ENCODE measurements around the gene BDH1.
"Not testable (repeated sequence)": the region's sequence is repeated elsewhere in the genome, so short reads cannot be mapped to it uniquely, and the experiment has no call there.

The BDH1 gene, protein sequence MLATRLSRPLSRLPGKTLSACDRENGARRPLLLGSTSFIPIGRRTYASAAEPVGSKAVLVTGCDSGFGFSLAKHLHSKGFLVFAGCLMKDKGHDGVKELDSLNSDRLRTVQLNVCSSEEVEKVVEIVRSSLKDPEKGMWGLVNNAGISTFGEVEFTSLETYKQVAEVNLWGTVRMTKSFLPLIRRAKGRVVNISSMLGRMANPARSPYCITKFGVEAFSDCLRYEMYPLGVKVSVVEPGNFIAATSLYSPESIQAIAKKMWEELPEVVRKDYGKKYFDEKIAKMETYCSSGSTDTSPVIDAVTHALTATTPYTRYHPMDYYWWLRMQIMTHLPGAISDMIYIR

GRCh38 chr3:197555281-197556261 lies at the start of gene BDH1:
Gene BDH1 (minus strand): TSS chr3:197555968. CDS start chr3:197546443, 9,525 bp downstream.
- peak in 33 of 51 donors; percentile 13 to 78 (median 46) for DNase-seq

DNA sequence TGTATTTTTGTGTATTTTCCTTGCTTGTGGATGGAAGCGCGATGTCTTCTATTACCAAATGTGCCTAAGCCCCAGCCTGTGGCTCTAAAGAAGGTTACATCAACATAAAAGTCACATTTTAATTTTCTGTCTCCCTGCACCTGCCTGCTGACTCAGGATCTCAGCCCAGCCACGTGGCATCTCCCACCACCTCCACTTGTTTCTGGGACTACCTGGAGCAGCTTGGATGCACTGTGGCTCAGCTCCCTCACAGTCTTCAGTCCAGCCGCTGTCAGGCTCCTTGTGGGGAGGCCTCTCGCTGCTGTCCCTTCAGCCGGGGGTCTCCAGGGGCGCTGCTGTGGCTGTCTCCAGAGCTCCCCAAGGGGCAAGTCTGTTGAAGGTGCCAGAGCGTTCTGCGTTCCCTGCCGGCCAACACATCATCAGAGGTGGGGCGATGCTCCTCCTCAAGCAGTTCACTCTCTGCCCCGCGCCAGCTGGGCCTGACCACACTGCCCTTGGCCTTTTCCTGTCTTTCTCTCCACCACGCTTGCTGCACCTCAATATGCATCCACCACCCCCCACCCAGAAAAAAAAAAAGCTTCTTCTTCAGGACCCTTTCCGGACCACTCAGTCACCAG lies 47.7 kb upstream of the BDH1 start:
- no peak for DNase-seq

DNA sequence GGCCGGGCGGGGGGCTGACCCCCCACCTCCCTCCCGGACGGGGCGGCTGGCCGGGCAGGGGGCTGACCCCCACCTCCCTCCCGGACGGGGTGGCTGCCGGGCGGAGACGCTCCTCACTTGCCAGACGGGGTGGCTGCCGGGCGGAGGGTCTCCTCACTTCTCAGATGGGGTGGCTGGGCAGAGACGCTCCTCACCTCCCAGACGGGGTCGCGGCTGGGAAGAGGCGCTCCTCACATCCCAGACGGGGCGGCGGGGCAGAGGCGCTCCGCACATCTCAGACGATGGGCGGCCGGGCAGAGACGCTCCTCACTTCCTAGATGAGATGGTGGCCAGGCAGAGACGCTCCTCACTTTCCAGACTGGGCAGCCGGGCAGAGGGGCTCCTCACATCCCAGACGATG lies 46.6 kb upstream of the BDH1 start:
- DNase-seq, result not testable (repeated sequence)

GRCh38 chr3:197601566-197601840 lies 45.7 kb upstream of the BDH1 start:
- not testable (repeated sequence) for DNase-seq

- DNase-seq, result no peak
Observed at GRCh38 chr3:197600796-197601565, 45.2 kb upstream of the BDH1 start.

DNA sequence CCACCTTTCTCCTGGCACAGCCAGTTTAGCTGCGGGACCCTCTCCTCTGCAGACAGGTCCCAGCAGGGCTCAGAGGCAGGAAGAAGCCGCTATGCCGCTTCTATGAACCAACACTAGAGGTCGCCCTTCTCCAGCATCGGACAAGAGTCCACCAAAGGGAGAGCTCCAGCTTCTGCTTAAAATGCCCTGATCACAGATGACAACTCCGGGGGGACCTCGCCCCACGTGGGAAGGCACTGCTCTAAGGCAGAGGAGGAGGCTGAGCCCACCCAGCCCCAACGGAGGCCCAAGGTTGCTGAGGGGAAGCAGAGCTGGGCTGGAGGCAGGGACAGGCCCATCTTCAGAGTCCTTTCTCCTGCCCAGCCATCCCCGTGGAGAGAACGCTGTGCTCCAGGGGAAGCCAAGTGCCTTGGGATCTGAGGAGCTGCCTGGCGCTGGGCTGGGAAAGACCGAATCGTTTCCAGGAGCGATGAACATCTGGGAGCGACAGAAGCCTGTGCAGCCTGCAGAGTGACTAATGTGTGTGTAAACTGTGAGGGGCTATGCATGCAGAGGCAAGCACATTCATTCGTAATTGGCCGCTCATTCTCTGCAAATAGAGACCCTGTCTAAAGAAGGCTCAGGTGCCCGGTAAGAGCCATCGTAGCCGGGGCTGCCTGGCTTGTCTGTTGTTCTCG lies 43.5 kb upstream of the BDH1 start:
- no peak for DNase-seq

GRCh38 chr3:197598404-197598980 lies 42.7 kb upstream of the BDH1 start:
- DNase-seq, result no peak

- no peak for DNase-seq
Observed at GRCh38 chr3:197597335-197597734, 41.6 kb upstream of the BDH1 start.

GRCh38 chr3:197595470-197596185 lies 39.9 kb upstream of the BDH1 start:
- DNase-seq, result peak in 9 of 51 donors; percentile 10 to 61 (median 21)

GRCh38 chr3:197593046-197593380 lies 37.2 kb upstream of the BDH1 start:
- DNase-seq, result no peak

GRCh38 chr3:197592361-197593045 lies 36.7 kb upstream of the BDH1 start:
- no peak for DNase-seq

DNA sequence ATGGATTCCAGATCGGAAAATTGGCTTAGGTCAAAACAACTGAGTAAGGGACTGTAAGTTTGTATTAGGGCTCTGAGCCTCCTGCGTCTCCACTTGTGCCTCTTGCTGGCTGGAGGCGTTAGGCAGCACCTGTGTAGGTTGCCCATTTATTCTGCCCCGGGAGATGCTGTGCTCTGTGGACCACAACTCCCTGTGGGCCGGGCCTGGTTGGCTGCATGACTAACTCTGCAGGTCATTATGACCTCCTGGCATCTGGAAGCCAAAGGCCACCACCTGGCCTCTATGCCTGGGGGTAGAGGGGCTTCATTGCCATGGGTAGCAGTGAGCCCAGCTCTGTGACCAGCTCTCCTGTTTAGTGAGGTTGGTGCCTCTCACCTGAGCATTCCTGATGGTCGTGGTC lies 36.0 kb upstream of the BDH1 start:
- no peak for DNase-seq

DNA sequence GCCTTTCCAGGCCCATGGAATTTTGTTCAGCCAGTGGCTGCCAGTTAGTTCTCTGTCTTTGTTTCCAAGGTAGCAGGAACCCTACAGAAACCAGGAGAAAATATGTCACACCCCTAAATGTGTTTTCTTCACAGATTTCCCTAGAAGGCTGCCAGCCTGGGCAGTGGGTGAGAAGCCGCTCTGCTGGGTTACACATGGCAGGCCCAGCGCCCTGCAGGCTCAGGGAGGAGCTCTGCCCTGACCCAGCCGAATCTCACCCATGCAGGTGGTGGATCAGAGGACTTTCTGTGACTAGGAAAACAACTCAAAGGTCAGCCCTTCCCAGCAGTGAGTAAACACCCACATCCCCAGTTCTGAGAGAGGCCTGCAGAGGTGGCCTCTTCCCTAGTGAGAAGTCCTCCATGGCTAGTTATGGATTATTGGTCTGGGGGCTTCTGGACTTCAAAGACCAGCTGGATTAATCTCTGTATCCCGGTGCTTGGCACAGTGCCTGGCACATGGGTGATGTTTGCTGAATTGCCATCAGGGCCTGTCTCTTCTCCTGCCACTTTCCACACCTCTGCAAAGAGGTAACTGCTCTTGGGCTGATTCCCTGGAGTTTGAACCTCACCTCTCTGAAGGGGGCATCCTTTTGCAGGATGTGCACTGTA lies 34.7 kb upstream of the BDH1 start:
- DNase-seq, result peak in 3 of 51 donors; percentile 17 to 38 (median 27)

- DNase-seq, result no peak
Observed at GRCh38 chr3:197589545-197589944, 33.8 kb upstream of the BDH1 start.

DNA sequence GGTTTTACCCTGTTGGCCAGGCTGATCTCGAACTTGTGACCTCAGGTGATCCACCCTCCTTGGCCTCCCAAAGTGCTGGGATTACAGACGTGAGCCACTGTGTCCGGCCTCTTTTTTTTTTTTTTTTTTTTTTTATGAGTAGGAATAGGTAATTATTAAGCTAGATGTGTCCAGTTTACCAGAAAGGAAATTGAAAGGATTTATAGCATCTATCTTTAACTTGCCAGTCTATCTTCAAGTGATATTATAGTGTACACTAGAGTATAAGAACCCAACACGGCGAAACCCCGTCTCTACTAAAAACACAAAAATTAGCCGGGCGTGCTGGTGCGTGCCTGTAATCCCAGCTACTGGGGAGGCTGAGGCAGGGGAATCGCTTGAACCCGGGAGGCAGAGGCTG lies 31.0 kb upstream of the BDH1 start:
- not testable (repeated sequence) for DNase-seq

DNA sequence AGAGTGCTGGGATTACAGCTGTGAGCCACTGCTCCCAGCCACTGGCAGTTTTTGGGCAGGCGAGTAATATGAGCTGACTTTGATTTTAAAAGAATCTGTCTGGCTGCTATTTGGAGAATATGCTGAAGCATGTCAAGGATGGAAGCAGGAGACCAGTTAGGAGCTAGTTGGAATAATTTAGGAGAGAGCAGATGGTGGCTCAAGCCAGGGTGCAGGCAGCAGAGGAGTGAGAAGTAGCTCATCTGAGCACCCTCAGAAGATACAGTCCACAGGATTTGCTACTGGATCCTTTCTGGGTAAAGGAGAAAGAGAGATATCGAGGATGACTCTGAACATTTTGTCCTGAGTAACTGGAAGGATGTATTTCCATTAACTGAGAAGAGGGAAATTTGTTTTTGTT lies 30.4 kb upstream of the BDH1 start:
- no peak for DNase-seq

DNA sequence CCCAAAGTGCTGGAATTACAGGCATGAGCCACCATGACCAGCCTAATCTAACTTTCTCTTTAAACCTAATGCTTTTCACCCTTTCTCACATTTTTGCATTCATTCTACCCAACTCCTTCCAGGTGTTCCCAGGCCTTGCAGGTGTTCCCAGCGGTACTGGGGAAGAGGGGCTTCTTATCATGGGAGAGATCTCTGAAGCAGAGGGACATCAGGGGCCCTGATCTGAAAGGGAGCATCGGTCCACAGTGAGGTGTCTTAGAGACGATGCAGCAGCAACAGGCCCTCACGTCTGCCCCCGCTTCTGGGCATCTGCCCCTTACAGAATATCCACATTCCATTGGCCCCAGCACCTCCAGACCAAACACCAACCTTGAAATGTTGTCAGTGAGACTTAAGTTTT lies 29.0 kb upstream of the BDH1 start:
- DNase-seq, result no peak

DNA sequence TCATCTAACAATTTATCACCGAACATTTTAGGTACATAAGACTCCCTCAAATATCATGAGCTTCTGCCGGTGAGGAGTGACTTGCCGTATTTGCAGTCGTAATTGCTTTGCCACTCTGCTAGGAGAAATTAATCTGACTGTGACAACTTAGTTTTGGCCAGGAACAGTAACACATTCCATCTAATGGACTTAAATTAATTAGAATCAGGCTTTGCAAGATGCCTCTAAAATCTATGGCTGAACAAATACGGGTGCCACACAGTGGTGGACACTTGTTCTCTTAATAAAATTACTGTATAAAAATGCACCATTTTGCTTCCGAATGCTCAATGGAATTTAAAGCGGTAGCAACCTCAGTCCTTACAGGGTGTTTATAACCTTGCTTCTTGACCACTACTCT lies 27.6 kb upstream of the BDH1 start:
- no peak for DNase-seq

DNA sequence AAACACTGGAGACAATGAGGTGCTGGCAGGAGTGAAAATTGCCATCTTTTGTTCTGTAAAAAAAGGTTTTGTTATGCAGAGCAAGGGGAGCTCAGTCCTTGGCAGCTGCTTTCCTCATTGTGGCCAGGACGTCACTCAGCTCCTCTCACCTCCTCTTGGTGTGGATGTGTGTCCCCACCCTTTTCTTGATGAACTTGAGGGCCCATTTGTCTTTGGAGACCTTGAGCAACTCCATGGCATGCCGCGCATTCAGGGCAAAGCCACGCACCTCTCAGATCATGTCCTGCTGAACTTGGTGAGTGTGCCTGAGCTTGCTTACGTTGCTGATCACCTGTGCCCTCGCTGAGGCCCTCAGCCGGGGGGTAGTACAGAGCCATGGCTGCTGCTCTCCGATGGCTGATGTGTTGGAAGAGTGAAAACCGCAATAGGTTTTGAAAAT lies 24.5 kb upstream of the BDH1 start:
- DNase-seq, result no peak

All from hypothalamus (tissue), 51 donors.